ENCODE results near the gene FSTL1. TPM values are rescaled to one million over a fixed set of nuclear protein-coding genes. Genes with fewer than 3 reads are reported as not detected.

The FSTL1 gene
- total RNA-seq, 3 donors from 2014 or later (not counting 1 experiment from before 2014, with no cell fraction given): 1.1 to 1.9 (median 1.4) TPM

DNA sequence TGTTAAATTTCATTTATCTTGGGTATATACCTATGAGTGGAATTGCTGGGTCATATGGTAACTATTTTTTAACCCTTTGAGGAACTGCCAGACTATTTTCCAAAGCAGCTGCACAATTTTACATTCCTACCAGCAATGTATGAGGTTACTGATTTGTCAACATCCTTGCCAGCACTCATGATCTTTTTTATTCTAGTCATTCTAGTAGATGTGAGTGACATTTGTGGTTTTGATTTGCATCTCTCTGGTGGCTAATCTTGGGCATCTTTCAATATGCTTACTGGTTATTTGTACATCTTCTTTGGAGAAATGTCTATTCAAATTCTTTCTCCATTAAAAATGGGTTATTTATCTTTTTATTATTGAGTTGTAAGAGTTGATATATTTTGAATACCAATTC is 80.3 kb downstream of the FSTL1 start:
- H3K4me3 Mint-ChIP-seq: no peak overlapping the region
- Histone ChIP-seq H3K4me3 (ENCODE audit: low read length) (no peak overlapping the region), H3K4me1 (ENCODE audit: control insufficient read depth, insufficient read depth, low read length) (no peaks in the 10 kb centered on the region), H3K36me3 (ENCODE audit: control insufficient read depth, insufficient read depth, low read length) (no peaks in the 10 kb centered on the region), H3K9me3 (ENCODE audit: control insufficient read depth, insufficient read depth, low read length) (no peaks in the 10 kb centered on the region), H3K27ac (ENCODE audit: low read length) (no peak overlapping the region), H3K27me3 (ENCODE audit: control insufficient read depth, insufficient read depth, low read length) (no peaks in the 10 kb centered on the region)
- no peaks in the 10 kb centered on the region for H3K4me1 Mint-ChIP-seq
- no peak overlapping the region for H3K27ac Mint-ChIP-seq
- ATAC-seq: no peak
- no peaks in the 10 kb centered on the region for H3K36me3 Mint-ChIP-seq
- peaks cover 29 to 44% of the 10 kb centered on the region in 2 donors for H3K27me3 Mint-ChIP-seq (ENCODE audit: low read depth in 2 of 2)
- intact Hi-C loops (cut with micrococcal nuclease): no loop called here
- TF ChIP-seq, protein P1, sequence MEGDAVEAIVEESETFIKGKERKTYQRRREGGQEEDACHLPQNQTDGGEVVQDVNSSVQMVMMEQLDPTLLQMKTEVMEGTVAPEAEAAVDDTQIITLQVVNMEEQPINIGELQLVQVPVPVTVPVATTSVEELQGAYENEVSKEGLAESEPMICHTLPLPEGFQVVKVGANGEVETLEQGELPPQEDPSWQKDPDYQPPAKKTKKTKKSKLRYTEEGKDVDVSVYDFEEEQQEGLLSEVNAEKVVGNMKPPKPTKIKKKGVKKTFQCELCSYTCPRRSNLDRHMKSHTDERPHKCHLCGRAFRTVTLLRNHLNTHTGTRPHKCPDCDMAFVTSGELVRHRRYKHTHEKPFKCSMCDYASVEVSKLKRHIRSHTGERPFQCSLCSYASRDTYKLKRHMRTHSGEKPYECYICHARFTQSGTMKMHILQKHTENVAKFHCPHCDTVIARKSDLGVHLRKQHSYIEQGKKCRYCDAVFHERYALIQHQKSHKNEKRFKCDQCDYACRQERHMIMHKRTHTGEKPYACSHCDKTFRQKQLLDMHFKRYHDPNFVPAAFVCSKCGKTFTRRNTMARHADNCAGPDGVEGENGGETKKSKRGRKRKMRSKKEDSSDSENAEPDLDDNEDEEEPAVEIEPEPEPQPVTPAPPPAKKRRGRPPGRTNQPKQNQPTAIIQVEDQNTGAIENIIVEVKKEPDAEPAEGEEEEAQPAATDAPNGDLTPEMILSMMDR (IDR thresholded peaks at IDR 0.05): no peak
- no peak for DNase-seq
- no peaks in the 10 kb centered on the region for H3K9me3 Mint-ChIP-seq

DNA sequence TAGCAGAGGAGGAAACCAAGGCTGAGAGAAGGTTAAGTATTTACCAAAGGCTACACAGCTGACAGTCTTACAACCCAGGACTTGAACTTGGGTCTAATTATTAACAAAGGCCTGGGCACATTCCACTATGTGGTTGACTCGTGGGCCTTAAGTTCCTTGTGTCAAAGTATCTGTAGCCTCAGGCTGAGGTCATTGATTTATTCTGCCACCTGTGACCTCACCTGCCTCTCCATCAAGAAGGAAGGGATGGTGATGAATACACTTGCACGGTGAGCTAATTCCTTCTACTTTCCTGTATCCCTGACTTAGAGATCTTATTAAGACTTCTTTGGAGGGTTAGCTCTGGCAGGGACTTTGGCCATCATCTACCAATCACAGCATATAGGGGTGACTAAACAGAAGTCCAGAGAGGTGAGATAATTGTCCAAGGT is 81.7 kb downstream of the FSTL1 start:
- H3K9me3 Mint-ChIP-seq: no peaks in the 10 kb centered on the region
- peaks cover 29 to 44% of the 10 kb centered on the region in 2 donors for H3K27me3 Mint-ChIP-seq (ENCODE audit: low read depth in 2 of 2)
- no peak overlapping the region for H3K27ac ChIP-seq (ENCODE audit: low read length)
- no peaks in the 10 kb centered on the region for H3K4me1 ChIP-seq (ENCODE audit: control insufficient read depth, insufficient read depth, low read length)
- no peaks in the 10 kb centered on the region for H3K9me3 ChIP-seq (ENCODE audit: control insufficient read depth, insufficient read depth, low read length)
- no peaks in the 10 kb centered on the region for H3K36me3 Mint-ChIP-seq
- DNase-seq (no peak), ATAC-seq (peak in 1 of 3 donors; percentile 30)
- no peaks in the 10 kb centered on the region for H3K4me1 Mint-ChIP-seq
- no peak overlapping the region for H3K4me3 Mint-ChIP-seq
- TF ChIP-seq, protein P1 (IDR thresholded peaks at IDR 0.05): no peak
- no peak overlapping the region for H3K27ac Mint-ChIP-seq
- WGBS (ENCODE audit: insufficient coverage): 69% methylated on average over 1 of the region's 2 CpGs
- no peak overlapping the region for H3K4me3 ChIP-seq (ENCODE audit: low read length)
- intact Hi-C loops (cut with micrococcal nuclease): no loop called here
- no peaks in the 10 kb centered on the region for H3K27me3 ChIP-seq (ENCODE audit: control insufficient read depth, insufficient read depth, low read length)
- no peaks in the 10 kb centered on the region for H3K36me3 ChIP-seq (ENCODE audit: control insufficient read depth, insufficient read depth, low read length)

DNA sequence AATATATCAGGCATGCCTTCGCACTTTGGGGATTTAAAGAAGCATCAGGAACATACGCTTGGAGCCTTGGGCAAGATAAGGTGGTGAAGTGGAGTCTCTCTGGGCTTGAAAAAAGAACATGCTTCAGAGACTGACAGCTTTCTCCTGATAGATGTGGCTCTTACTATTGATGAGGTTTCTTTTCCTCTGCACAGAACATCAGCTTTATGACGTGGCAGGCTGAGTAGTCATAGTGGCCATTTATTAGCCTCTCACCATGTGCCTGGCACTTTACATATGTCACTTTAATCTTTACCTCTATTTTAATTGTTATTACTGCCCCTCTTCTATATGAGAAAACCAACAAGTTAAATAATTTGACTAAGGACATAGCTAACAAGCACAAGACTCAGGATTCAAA is 82.6 kb downstream of the FSTL1 start:
- H3K27me3 ChIP-seq (ENCODE audit: control insufficient read depth, insufficient read depth, low read length): no peaks in the 10 kb centered on the region
- ATAC-seq: no peak
- Mint-ChIP-seq H3K27ac (no peak overlapping the region), H3K4me1 (no peaks in the 10 kb centered on the region), H3K9me3 (no peaks in the 10 kb centered on the region), H3K27me3 (ENCODE audit: low read depth in 2 of 2) (peaks cover 35 to 44% of the 10 kb centered on the region in 2 donors), H3K4me3 (no peak overlapping the region), H3K36me3 (no peaks in the 10 kb centered on the region)
- H3K4me1 ChIP-seq (ENCODE audit: control insufficient read depth, insufficient read depth, low read length): no peaks in the 10 kb centered on the region
- intact Hi-C loops (cut with micrococcal nuclease): no loop called here
- DNase-seq: no peak
- H3K27ac ChIP-seq (ENCODE audit: low read length): no peak overlapping the region
- TF ChIP-seq, protein P1 (IDR thresholded peaks at IDR 0.05): no peak
- H3K4me3 ChIP-seq (ENCODE audit: low read length): no peak overlapping the region
- 81% methylated on average over 3 of the region's 3 CpGs for WGBS (ENCODE audit: insufficient coverage)
- no peaks in the 10 kb centered on the region for H3K36me3 ChIP-seq (ENCODE audit: control insufficient read depth, insufficient read depth, low read length)
- H3K9me3 ChIP-seq (ENCODE audit: control insufficient read depth, insufficient read depth, low read length): no peaks in the 10 kb centered on the region

- Mint-ChIP-seq H3K9me3 (no peaks in the 10 kb centered on the region), H3K27me3 (ENCODE audit: low read depth in 2 of 2) (peaks cover 37 to 39% of the 10 kb centered on the region in 2 donors), H3K36me3 (no peaks in the 10 kb centered on the region), H3K4me3 (no peak overlapping the region), H3K4me1 (no peaks in the 10 kb centered on the region), H3K27ac (no peak overlapping the region)
- TF ChIP-seq, protein P1 (IDR thresholded peaks at IDR 0.05): no peak
- Histone ChIP-seq H3K36me3 (ENCODE audit: control insufficient read depth, insufficient read depth, low read length) (no peaks in the 10 kb centered on the region), H3K9me3 (ENCODE audit: control insufficient read depth, insufficient read depth, low read length) (no peaks in the 10 kb centered on the region), H3K27me3 (ENCODE audit: control insufficient read depth, insufficient read depth, low read length) (no peaks in the 10 kb centered on the region), H3K4me1 (ENCODE audit: control insufficient read depth, insufficient read depth, low read length) (no peaks in the 10 kb centered on the region), H3K27ac (ENCODE audit: low read length) (no peak overlapping the region), H3K4me3 (ENCODE audit: low read length) (no peak overlapping the region)
- WGBS (ENCODE audit: insufficient coverage): 67% methylated on average over 1 of the region's 1 CpG
- intact Hi-C loops (cut with micrococcal nuclease): no loop called here
- ATAC-seq: no peak
- no peak for DNase-seq
Measured at GRCh38 chr3:120364821-120365220, 86.0 kb downstream of the FSTL1 start.

Data from natural killer cell (primary cell).